ENCODE measurements around the gene SLCO1A2. TPM values are rescaled to one million over a fixed set of nuclear protein-coding genes. Genes with fewer than 3 reads are reported as not detected.
"Not testable (repeated sequence)": the region's sequence is repeated elsewhere in the genome, so short reads cannot be mapped to it uniquely, and the experiment has no call there.

SLCO1A2 gene, protein sequence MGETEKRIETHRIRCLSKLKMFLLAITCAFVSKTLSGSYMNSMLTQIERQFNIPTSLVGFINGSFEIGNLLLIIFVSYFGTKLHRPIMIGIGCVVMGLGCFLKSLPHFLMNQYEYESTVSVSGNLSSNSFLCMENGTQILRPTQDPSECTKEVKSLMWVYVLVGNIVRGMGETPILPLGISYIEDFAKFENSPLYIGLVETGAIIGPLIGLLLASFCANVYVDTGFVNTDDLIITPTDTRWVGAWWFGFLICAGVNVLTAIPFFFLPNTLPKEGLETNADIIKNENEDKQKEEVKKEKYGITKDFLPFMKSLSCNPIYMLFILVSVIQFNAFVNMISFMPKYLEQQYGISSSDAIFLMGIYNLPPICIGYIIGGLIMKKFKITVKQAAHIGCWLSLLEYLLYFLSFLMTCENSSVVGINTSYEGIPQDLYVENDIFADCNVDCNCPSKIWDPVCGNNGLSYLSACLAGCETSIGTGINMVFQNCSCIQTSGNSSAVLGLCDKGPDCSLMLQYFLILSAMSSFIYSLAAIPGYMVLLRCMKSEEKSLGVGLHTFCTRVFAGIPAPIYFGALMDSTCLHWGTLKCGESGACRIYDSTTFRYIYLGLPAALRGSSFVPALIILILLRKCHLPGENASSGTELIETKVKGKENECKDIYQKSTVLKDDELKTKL
- total RNA-seq = not detected

GRCh38 chr12:21334771-21335325 is at the start of gene SLCO1A2:
Gene SLCO1A2 (minus strand): TSS chr12:21334917. CDS start chr12:21334647, 270 bp downstream.
- ATAC-seq = no peak

DNA sequence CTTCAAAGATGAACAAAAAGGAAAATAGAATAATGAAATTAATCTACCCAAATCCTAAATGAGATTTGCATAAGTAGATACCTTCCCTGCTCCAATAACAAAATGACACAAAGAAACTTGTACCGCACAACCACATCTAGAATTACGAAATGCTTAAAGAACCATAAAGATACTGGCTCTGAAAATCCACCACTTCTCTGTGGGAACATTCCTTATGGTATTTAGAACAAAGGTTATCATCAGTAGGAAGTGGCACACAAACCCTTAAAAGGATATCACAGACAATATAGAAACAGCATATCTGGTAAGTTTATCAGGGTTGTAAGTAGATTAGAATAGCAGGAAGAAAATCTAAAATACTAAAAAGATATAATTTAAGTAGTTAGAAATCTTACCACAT is 49.5 kb upstream of the SLCO1A2 start:
- no peak for ATAC-seq

- not testable (repeated sequence) for ATAC-seq
Measured at GRCh38 chr12:21381320-21381719, 46.6 kb upstream of the SLCO1A2 start.

DNA sequence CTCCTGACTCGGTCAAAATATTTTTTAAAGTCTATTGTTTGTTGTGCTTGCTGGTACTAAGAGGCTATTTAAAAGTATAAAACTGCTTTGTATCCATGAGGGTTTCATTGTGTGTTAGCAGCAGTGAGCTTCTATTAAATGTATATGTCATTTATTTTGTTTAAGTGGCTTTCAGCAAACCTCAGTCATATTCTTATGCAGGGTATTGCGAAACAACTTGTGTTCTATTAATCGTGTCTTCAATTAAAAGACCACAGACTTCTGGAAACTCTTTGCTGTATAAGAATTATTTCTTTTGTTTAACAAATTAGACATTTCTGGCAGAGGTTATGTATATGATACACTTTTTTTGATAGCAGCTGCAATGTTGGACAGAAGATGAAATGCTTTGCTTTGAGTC is 44.5 kb upstream of the SLCO1A2 start:
- ATAC-seq = no peak

DNA sequence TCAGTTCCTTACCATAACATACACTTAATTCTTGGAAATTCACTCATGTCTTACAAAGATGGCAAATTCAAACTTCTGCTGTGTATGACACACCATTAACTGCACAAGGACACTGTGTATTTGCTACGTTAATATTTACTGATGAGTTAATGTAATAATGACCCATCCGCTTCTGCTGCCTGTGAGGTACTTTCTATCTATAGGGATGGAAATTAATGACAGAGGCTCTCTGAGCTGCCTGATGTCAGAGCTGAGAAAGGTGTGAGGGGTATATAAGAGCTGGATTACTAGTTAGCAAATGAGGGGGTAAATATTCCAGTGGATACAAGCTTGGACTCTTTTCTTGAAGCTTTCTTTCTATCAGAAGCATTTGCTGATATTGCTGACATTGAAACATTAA is 37.9 kb upstream of the SLCO1A2 start, which contains the start of gene IAPP:
TSS of gene IAPP (plus strand) at position 301 of the 400 bp plus-strand sequence. CDS start 450 bp downstream, outside the sequence.
- ATAC-seq = no peak

GRCh38 chr12:21370845-21371449 is 36.2 kb upstream of the SLCO1A2 start:
- no peak for ATAC-seq

GRCh38 chr12:21369141-21369980 is 34.6 kb upstream of the SLCO1A2 start:
- ATAC-seq = no peak

- ATAC-seq = not testable (repeated sequence)
Measured at GRCh38 chr12:21360632-21361031, 25.9 kb upstream of the SLCO1A2 start.

- ATAC-seq = no peak
Measured at GRCh38 chr12:21354641-21355040, 19.9 kb upstream of the SLCO1A2 start.

DNA sequence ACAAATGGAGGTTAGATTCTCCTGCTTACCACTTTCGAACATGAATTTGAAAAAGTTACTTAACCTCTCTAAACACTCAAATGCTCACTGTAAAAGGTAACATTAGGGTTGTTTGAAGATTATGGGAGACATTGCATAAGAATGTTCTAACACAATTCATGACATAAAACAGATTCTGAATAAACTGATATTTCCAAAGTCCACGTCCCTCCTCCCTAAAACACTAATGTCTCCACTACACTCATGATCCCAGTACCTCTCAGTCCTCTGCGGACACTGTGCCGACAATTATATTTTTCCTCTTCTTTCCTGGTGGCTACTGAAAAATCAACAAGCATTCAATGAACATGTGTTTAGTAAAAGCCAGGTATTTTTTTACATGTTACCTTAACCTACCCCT is 19.2 kb upstream of the SLCO1A2 start:
- ATAC-seq = no peak

- ATAC-seq = no peak
Measured at GRCh38 chr12:21353487-21353886, 18.8 kb upstream of the SLCO1A2 start.

DNA sequence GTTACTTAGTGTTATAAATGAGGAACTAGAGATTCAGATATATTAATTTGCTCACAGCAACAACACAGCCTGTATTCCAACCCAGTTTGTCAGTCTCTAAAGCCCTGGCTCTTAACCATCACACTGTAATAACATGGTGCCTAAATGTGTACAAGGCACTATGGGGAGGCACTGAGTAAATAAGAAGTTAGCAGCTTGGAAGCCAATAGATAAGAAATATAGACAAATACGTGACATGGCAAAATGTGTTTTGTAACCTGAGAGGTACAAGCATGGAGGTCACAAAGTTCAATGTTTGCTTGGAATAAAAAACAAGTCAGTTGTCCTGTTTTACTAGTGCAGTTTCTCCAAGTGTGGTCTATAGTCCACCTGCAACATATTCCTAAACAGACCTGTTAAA is 16.3 kb upstream of the SLCO1A2 start:
- ATAC-seq = no peak

DNA sequence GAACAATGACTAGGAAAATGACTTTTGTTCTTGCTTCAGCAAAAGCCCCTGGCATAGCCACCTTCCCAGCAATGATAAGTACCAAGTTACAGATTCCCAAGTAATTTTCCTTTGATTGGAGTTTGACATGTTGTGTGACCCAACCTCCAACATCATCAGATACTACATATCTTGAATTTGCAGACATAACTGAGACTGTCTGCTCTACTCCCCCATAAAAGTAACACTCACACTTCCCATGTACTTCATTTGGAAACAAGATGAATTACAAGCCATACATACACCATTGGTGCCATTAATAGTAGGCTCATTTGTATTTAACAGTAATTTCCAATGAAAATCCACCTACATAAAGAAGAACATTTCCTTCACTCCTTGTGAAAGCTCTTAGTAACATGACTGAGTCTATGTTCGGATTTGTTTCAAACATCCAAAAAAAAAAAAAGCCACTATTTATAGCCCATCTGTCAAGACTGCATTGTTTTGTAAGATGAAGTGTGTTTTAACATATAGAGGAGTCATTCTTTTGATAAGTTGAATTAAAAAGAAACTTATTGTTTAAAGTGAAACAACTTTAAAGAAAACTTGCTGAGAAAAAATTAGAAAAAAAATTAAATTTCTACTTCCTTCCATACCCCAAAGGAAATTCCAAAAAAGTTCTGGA is 12.0 kb upstream of the SLCO1A2 start:
- no peak for ATAC-seq

DNA sequence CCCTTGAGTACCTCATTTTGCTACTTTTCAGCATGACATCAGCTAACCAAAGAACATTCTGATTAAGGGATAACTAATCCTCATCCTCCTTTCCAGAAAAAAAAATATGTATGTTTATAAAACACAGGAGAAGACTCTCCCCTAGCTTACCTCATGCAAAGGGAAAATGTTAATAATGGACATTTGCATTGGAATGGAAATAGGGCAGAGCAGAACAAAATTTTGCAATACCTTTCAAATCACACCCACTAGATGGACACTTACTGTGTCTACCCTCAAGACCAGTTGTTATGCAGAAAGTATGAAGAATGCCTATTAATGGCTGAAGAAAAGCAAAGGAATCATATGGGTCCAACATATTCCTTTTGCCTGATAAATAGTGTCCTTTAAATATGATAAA is 8.9 kb upstream of the SLCO1A2 start:
- ATAC-seq = no peak

GRCh38 chr12:21341769-21342168 is 7.1 kb upstream of the SLCO1A2 start:
- ATAC-seq = no peak

DNA sequence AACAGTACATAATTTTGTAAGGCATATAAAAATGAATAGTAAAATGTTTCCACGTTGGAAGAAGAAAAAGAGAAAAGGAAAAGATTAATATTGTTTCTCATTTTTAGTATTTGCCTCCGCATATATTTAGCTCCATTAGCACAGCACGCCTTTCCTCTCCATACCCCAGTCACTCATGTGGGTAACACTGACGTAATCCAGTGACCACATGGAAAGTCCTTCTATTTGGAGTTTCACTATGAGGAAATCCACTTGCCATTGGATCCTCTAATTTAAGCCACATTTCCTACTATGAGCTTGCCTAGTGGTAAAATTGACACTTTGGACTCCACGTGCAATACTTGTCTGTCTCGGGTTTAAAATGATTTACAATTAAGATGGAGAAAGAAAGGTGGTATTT is 5.7 kb upstream of the SLCO1A2 start:
- no peak for ATAC-seq

GRCh38 chr12:21339921-21340320 is 5.2 kb upstream of the SLCO1A2 start:
- ATAC-seq = no peak

DNA sequence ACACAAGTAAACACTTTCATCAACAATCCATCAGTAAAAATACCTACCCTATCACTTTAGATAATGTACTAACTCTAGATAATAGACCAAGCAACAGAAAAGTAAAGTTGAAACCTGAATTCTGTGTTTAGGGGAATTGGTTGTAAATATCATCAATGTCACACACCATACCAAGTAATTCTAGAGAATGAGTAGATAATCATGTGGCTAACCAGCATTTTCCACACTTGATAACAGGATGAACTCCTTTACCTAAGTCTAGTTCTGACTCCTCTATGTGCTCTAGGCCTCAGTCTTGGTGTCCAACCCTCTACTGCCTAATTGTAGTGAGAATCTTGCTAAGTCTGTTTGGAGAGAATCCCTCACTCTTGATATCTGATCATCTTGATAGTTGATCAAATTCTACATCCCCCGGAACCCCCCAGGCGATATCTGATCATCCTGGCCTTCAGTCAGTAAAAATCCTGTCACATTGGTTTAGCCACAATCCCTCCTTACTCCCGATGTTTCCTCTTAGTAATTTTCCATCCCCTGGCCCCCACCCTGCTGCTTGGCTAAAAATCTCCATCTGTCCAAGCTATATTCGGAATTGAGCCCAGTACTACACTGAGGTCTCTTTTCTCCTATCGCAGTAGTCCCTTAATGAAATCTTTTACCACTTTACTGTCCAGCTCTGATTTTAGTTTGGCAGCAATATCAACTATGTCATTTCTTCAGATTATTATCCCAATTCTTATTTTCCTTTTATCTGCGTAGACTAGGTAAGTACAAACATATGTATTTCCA is 3.4 kb upstream of the SLCO1A2 start:
- ATAC-seq = no peak

DNA sequence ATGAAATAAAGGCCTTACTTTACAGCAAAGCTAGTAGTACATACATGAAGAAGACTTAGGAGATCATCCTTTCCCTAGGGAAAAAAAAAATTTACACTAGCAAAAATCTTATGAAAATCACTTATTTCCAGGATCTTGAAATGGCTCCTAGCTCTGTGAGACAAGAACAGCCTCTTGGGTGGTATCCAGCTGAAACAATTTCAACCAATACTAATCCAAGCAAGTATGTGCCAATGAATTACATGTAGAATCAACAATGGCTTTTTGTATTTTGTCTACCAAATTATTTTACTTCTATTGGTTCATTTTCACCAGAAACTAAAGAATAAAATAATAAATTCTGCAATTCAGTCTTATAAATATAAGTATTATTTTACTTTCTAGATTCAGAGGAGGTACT is 2.7 kb upstream of the SLCO1A2 start:
- ATAC-seq = no peak

- no peak for ATAC-seq
Measured at GRCh38 chr12:21336656-21337055, 1.9 kb upstream of the SLCO1A2 start.

GRCh38 chr12:21330682-21331253 is 3.9 kb downstream of the SLCO1A2 start:
- no peak for ATAC-seq

Measured in esophagus mucosa (tissue), 1 donor.